Right atrium auricular region (tissue), 2 donors: Measurements from ENCODE around the gene SLC43A1. TPM values are rescaled to one million over a fixed set of nuclear protein-coding genes. Genes with fewer than 3 reads are reported as not detected.

Experiments
- DNase-seq: peaks from one replicate; pipeline ENCODE4 v3.0.0-alpha.2; 2019; ENCODE audit warnings: low spot score
- H3K27ac ChIP-seq, 2 donors: fragments of 200-600 bp; sonication (generic); 1 replicate in 1 of 2; 2 replicates in 1 of 2; pipeline ENCODE4 v1.5.1; 2016 to 2019
- H3K27me3 ChIP-seq, 2 donors: fragments of 200-600 bp; sonication (generic); one replicate each; pipeline versions ENCODE4 v1.5.1 to v1.6.0; 2017 to 2019
- H3K36me3 ChIP-seq: fragments of 200-600 bp; sonication (generic); one replicate; pipeline ENCODE4 v1.5.1; 2016
- H3K4me1 ChIP-seq, 2 donors: fragments of 200-600 bp; sonication (generic); one replicate each; pipeline versions ENCODE4 v1.5.1 to v1.6.0; 2017 to 2019
- H3K4me3 ChIP-seq, 2 donors: fragments of 200-600 bp; sonication (generic); 1 replicate in 1 of 2; 2 replicates in 1 of 2; pipeline ENCODE4 v1.5.1; 2017 to 2019; ENCODE audit warnings: mild to moderate bottlenecking in 1 of 2, moderate library complexity in 1 of 2
- H3K9me3 ChIP-seq, 2 donors: fragments of 200-600 bp; sonication (generic); one replicate each; pipeline ENCODE4 v1.5.1; 2019
- CTCF ChIP-seq, 2 donors: fragments of 200-600 bp; sonication (generic); IDR thresholded peaks; one replicate each; pipeline ENCODE4 v1.5.1; 2019; ENCODE audit warnings: antibody characterized with exemption in 2 of 2
- total RNA-seq, 2 donors: library from RNA; depleted of rRNA; stranded (reverse); fragments of >200 nt; gene quantifications; one replicate each; pipeline ENCODE4 v1.1.0, GENCODE V29; 2016

SLC43A1 gene
- total RNA-seq, 2 donors from 2014 or later = 5.0 to 10.4 TPM

- no peak overlapping the region for H3K4me3 ChIP-seq
- no peak overlapping the region for H3K27ac ChIP-seq
- no peaks in the 10 kb centered on the region for H3K36me3 ChIP-seq
- TF ChIP-seq CTCF (IDR thresholded peaks at IDR 0.05) = no peak
- H3K9me3 ChIP-seq = no peaks in the 10 kb centered on the region
- peaks cover 12% of the 10 kb centered on the region in 2 donors for H3K27me3 ChIP-seq
- peaks cover 0 to 40% of the 10 kb centered on the region in 2 donors for H3K4me1 ChIP-seq
- no peak for DNase-seq
Measured at GRCh38 chr11:57461841-57462489, 53.5 kb downstream of the SLC43A1 start.

GRCh38 chr11:57460758-57461749, 54.4 kb downstream of the SLC43A1 start:
- H3K27me3 ChIP-seq = peaks cover 12% of the 10 kb centered on the region in 2 donors
- no peak for DNase-seq
- H3K4me3 ChIP-seq = peak overlapping the region; percentile 27 to 46

GRCh38 chr11:57460022-57460757, 55.3 kb downstream of the SLC43A1 start, which contains the start of gene RTN4RL2:
TSS of gene RTN4RL2 (plus strand) at chr11:57460528. CDS start at chr11:57460866, 338 bp downstream.
- peak within 1 kb of the TSS; percentile 32 to 46 for H3K4me3 ChIP-seq
- H3K4me1 ChIP-seq = peaks cover 0 to 41% of the 10 kb centered on the region in 2 donors
- no peaks in the 10 kb centered on the region for H3K36me3 ChIP-seq
- DNase-seq = no peak
- H3K27me3 ChIP-seq = peaks cover 12% of the 10 kb centered on the region in 2 donors
- no peaks in the 10 kb centered on the region for H3K9me3 ChIP-seq
- TF ChIP-seq CTCF (IDR thresholded peaks at IDR 0.05) = peak in 1 of 2 donors; percentile 43
- H3K27ac ChIP-seq = no peak within 1 kb of the TSS

More at GRCh38 chr11:57460758-57461749, 54.4 kb downstream of the SLC43A1 start:
- Histone ChIP-seq H3K4me1 (peaks cover 0 to 41% of the 10 kb centered on the region in 2 donors), H3K9me3 (no peaks in the 10 kb centered on the region), H3K36me3 (no peaks in the 10 kb centered on the region), H3K27ac (no peak overlapping the region)
- TF ChIP-seq CTCF (IDR thresholded peaks at IDR 0.05) = no peak

GRCh38 chr11:57459164-57460021, 56.1 kb downstream of the SLC43A1 start:
- TF ChIP-seq CTCF (IDR thresholded peaks at IDR 0.05) = no peak
- no peak for DNase-seq
- no peak overlapping the region for H3K27ac ChIP-seq
- H3K27me3 ChIP-seq = peaks cover 12% of the 10 kb centered on the region in 2 donors
- no peaks in the 10 kb centered on the region for H3K36me3 ChIP-seq
- no peaks in the 10 kb centered on the region for H3K9me3 ChIP-seq
- H3K4me3 ChIP-seq = peak overlapping the region; percentile 34 to 46
- peaks cover 0 to 41% of the 10 kb centered on the region in 2 donors for H3K4me1 ChIP-seq
